HepG2 (cell line): ENCODE data around the gene FKBP10. TPM values are rescaled to one million over a fixed set of nuclear protein-coding genes. Genes with fewer than 3 reads are reported as not detected.

ENCODE experiments used
- ADNP ChIP-seq: sonication (generic); formaldehyde crosslinking; IDR thresholded peaks from 2 replicates; pipeline ENCODE4 v1.4.0; 2020; ENCODE audit warnings: missing genetic modification reagents
- DR1 ChIP-seq: sonication (generic); formaldehyde crosslinking; IDR thresholded peaks from 2 replicates; pipeline ENCODE4 v1.8.0; 2021; ENCODE audit warnings: mild to moderate bottlenecking, missing genetic modification reagents, inconsistent platforms
- ETV5 ChIP-seq: IDR thresholded peaks from 2 replicates; pipeline ENCODE4 v1.6.1; 2018; ENCODE audit warnings: missing biosample characterization, missing genetic modification reagents, inconsistent platforms, borderline replicate concordance
- KDM5A ChIP-seq: fragments of 200-600 bp; sonication (generic); IDR thresholded peaks from 2 replicates; pipeline ENCODE4 v1.7.0; 2018; ENCODE audit warnings: antibody characterized with exemption, mild to moderate bottlenecking, low read length, borderline replicate concordance
- MEIS1 ChIP-seq: sonication (generic); formaldehyde crosslinking; IDR thresholded peaks from 2 replicates; pipeline ENCODE4 v1.9.0; 2021; ENCODE audit warnings: mild to moderate bottlenecking, missing genetic modification reagents, moderate library complexity, borderline replicate concordance
- NFATC3 ChIP-seq: sonication (generic); formaldehyde crosslinking; IDR thresholded peaks from 2 replicates; pipeline ENCODE4 v1.5.1; 2020; ENCODE audit warnings: mild to moderate bottlenecking, missing genetic modification reagents
- NFIB ChIP-seq: sonication (generic); formaldehyde crosslinking; IDR thresholded peaks from 2 replicates; pipeline ENCODE4 v1.9.0; 2021; ENCODE audit warnings: missing genetic modification reagents, mild to moderate bottlenecking, borderline replicate concordance
- PAX8 ChIP-seq: sonication (generic); formaldehyde crosslinking; IDR thresholded peaks from 2 replicates; pipeline ENCODE4 v1.8.0; 2022; ENCODE audit warnings: mild to moderate bottlenecking, missing genetic modification reagents, borderline replicate concordance
- ZEB1 ChIP-seq: IDR thresholded peaks from 2 replicates; pipeline ENCODE4 v1.6.1; 2012; ENCODE audit warnings: mild to moderate bottlenecking, low read depth, inconsistent platforms; ENCODE audit not compliant: insufficient replicate concordance
- ZFP41 ChIP-seq: sonication (generic); formaldehyde crosslinking; IDR thresholded peaks from 2 replicates; pipeline ENCODE4 v1.4.0; 2020; ENCODE audit warnings: mild to moderate bottlenecking, missing genetic modification reagents, borderline replicate concordance
- ZNF136 ChIP-seq: sonication (generic); formaldehyde crosslinking; IDR thresholded peaks from 2 replicates; pipeline ENCODE4 v1.8.1; 2022; ENCODE audit warnings: low read depth, mild to moderate bottlenecking, moderate library complexity, missing genetic modification reagents
- ZNF367 ChIP-seq: sonication (generic); formaldehyde crosslinking; IDR thresholded peaks from 2 replicates; pipeline ENCODE4 v1.4.0; 2020; ENCODE audit warnings: missing genetic modification reagents, borderline replicate concordance
- ZNF572 ChIP-seq: sonication (generic); formaldehyde crosslinking; IDR thresholded peaks from 2 replicates; pipeline ENCODE4 v1.5.1; 2020; ENCODE audit warnings: mild to moderate bottlenecking, missing genetic modification reagents
- ZNF737 ChIP-seq: sonication (generic); formaldehyde crosslinking; IDR thresholded peaks from 2 replicates; pipeline ENCODE4 v1.5.0; 2020; ENCODE audit warnings: missing genetic modification reagents, mild to moderate bottlenecking, borderline replicate concordance
- ZNF740 ChIP-seq: sonication (generic); formaldehyde crosslinking; IDR thresholded peaks from 2 replicates; pipeline ENCODE4 v1.4.0; 2020; ENCODE audit warnings: missing genetic modification reagents
- polyA plus RNA-seq, 8 experiments: library from polyadenylated mRNA; depleted of rRNA in 3 of 8; stranded (reverse) in 7 of 8; unstranded in 1 of 8; fragments of >200 nt; fragmentation: Illumina TruSeq in 4 of 8; extraction: Trizol in 4 of 8; gene quantifications; 2 replicates each; pipeline versions ENCODE4 v1.2.1 to v1.2.3, GENCODE V29; 2011 to 2016; ENCODE audit warnings: low read depth in 4 of 8, missing spikeins in 1 of 8, mixed read lengths in 1 of 8; ENCODE audit not compliant: insufficient read depth in 1 of 8
- total RNA-seq, 5 experiments: library from RNA; depleted of rRNA; stranded (reverse); fragments of >200 nt; fragmentation: Illumina TruSeq; extraction: Trizol; gene quantifications; 2 replicates each; pipeline ENCODE4 v1.2.3, GENCODE V29; 2016; ENCODE audit warnings: low read depth in 1 of 5
- TF ChIP-seq, protein P1 (sequence below): IDR thresholded peaks from 2 replicates; pipeline ENCODE4 v1.6.1; 2016; ENCODE audit warnings: missing compliant biosample characterization, missing genetic modification reagents, borderline replicate concordance
- TF ChIP-seq, protein P2 (sequence below): sonication (generic); formaldehyde crosslinking; IDR thresholded peaks from 2 replicates; pipeline ENCODE4 v1.4.0; 2020; ENCODE audit warnings: missing genetic modification reagents
- TF ChIP-seq, protein P3 (sequence below): sonication (generic); formaldehyde crosslinking; IDR thresholded peaks from 2 replicates; pipeline ENCODE4 v1.8.1; 2023; ENCODE audit warnings: mild to moderate bottlenecking, inconsistent platforms, moderate library complexity, missing genetic modification reagents, borderline replicate concordance
- TF ChIP-seq, protein P4 (sequence below): sonication (generic); formaldehyde crosslinking; IDR thresholded peaks from 2 replicates; pipeline ENCODE4 v1.9.0; 2021; ENCODE audit warnings: mild to moderate bottlenecking, missing genetic modification reagents

FKBP10 gene
- total and polyA plus RNA-seq, 2 of the 13 experiments (the other 11 are each of a cell fraction or from before 2014, with no cell fraction given): 149 to 573 TPM

GRCh38 chr17:41772586-41773189, 40.1 kb upstream of the FKBP10 start (continued):
- TF ChIP-seq ZEB1 (peak; percentile 96), PAX8 (no peak), NFIB (CRISPR knock-in tag) (no peak), KDM5A (no peak), DR1 (CRISPR knock-in tag) (no peak), ZNF572 (CRISPR knock-in tag) (0 out of 2 replicates have a peak, but pooled peaks have one; percentile 50), NFATC3 (0 out of 2 replicates have a peak, but pooled peaks have one; percentile 40), MEIS1 (CRISPR knock-in tag) (0 out of 2 replicates have a peak, but pooled peaks have one; percentile 76), ZNF740 (CRISPR knock-in tag) (no peak), ZNF367 (CRISPR knock-in tag) (no peak), ZNF737 (CRISPR knock-in tag) (no peak), ETV5 (peak; percentile 51; the same call in 1 of the 2 replicates), ZFP41 (CRISPR knock-in tag) (no peak), ZNF136 (CRISPR knock-in tag) (peak; percentile 94), ADNP (CRISPR knock-in tag) (0 out of 2 replicates have a peak, but pooled peaks have one; percentile 68)
- TF ChIP-seq, protein P1, sequence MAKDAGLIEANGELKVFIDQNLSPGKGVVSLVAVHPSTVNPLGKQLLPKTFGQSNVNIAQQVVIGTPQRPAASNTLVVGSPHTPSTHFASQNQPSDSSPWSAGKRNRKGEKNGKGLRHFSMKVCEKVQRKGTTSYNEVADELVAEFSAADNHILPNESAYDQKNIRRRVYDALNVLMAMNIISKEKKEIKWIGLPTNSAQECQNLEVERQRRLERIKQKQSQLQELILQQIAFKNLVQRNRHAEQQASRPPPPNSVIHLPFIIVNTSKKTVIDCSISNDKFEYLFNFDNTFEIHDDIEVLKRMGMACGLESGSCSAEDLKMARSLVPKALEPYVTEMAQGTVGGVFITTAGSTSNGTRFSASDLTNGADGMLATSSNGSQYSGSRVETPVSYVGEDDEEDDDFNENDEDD: 0 out of 2 replicates have a peak, but pooled peaks have one; percentile 11
- TF ChIP-seq, protein P2, sequence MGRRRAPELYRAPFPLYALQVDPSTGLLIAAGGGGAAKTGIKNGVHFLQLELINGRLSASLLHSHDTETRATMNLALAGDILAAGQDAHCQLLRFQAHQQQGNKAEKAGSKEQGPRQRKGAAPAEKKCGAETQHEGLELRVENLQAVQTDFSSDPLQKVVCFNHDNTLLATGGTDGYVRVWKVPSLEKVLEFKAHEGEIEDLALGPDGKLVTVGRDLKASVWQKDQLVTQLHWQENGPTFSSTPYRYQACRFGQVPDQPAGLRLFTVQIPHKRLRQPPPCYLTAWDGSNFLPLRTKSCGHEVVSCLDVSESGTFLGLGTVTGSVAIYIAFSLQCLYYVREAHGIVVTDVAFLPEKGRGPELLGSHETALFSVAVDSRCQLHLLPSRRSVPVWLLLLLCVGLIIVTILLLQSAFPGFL (CRISPR knock-in tag): no peak
- TF ChIP-seq, protein P3, sequence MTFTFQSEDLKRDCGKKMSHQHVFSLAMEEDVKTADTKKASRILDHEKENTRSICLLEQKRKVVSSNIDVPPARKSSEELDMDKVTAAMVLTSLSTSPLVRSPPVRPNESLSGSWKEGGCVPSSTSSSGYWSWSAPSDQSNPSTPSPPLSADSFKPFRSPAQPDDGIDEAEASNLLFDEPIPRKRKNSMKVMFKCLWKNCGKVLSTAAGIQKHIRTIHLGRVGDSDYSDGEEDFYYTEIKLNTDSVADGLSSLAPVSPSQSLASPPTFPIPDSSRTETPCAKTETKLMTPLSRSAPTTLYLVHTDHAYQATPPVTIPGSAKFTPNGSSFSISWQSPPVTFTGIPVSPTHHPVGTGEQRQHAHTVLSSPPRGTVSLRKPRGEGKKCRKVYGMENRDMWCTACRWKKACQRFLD (CRISPR knock-in tag): no peak
- TF ChIP-seq, protein P4, sequence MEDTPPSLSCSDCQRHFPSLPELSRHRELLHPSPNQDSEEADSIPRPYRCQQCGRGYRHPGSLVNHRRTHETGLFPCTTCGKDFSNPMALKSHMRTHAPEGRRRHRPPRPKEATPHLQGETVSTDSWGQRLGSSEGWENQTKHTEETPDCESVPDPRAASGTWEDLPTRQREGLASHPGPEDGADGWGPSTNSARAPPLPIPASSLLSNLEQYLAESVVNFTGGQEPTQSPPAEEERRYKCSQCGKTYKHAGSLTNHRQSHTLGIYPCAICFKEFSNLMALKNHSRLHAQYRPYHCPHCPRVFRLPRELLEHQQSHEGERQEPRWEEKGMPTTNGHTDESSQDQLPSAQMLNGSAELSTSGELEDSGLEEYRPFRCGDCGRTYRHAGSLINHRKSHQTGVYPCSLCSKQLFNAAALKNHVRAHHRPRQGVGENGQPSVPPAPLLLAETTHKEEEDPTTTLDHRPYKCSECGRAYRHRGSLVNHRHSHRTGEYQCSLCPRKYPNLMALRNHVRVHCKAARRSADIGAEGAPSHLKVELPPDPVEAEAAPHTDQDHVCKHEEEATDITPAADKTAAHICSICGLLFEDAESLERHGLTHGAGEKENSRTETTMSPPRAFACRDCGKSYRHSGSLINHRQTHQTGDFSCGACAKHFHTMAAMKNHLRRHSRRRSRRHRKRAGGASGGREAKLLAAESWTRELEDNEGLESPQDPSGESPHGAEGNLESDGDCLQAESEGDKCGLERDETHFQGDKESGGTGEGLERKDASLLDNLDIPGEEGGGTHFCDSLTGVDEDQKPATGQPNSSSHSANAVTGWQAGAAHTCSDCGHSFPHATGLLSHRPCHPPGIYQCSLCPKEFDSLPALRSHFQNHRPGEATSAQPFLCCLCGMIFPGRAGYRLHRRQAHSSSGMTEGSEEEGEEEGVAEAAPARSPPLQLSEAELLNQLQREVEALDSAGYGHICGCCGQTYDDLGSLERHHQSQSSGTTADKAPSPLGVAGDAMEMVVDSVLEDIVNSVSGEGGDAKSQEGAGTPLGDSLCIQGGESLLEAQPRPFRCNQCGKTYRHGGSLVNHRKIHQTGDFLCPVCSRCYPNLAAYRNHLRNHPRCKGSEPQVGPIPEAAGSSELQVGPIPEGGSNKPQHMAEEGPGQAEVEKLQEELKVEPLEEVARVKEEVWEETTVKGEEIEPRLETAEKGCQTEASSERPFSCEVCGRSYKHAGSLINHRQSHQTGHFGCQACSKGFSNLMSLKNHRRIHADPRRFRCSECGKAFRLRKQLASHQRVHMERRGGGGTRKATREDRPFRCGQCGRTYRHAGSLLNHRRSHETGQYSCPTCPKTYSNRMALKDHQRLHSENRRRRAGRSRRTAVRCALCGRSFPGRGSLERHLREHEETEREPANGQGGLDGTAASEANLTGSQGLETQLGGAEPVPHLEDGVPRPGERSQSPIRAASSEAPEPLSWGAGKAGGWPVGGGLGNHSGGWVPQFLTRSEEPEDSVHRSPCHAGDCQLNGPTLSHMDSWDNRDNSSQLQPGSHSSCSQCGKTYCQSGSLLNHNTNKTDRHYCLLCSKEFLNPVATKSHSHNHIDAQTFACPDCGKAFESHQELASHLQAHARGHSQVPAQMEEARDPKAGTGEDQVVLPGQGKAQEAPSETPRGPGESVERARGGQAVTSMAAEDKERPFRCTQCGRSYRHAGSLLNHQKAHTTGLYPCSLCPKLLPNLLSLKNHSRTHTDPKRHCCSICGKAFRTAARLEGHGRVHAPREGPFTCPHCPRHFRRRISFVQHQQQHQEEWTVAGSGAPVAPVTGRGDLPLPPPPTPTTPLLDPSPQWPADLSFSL (CRISPR knock-in tag): no peak; the same call in 1 of the 2 replicates
